OCI-LY1 (cell line): ENCODE measurements around the gene CORIN.
"Not testable (repeated sequence)": the region's sequence is repeated elsewhere in the genome, so short reads cannot be mapped to it uniquely, and the experiment has no call there.

Experiments used
- EZH2 ChIP-seq: fragments of 200-600 bp; sonication (generic), shearing (Covaris generic); IDR thresholded peaks from 2 replicates; pipeline ENCODE4 v1.8.0; 2017; ENCODE audit warnings: borderline replicate concordance, mixed run types, mild to moderate bottlenecking, antibody characterized with exemption, low read length, moderate library complexity, mixed read lengths
- TF ChIP-seq, protein P1 (sequence below): fragments of 200-600 bp; sonication (generic), shearing (Covaris generic); IDR thresholded peaks from 2 replicates; pipeline ENCODE4 v1.5.1; 2017; ENCODE audit warnings: mild to moderate bottlenecking, antibody characterized with exemption, low read length, moderate library complexity, mixed read lengths

DNA sequence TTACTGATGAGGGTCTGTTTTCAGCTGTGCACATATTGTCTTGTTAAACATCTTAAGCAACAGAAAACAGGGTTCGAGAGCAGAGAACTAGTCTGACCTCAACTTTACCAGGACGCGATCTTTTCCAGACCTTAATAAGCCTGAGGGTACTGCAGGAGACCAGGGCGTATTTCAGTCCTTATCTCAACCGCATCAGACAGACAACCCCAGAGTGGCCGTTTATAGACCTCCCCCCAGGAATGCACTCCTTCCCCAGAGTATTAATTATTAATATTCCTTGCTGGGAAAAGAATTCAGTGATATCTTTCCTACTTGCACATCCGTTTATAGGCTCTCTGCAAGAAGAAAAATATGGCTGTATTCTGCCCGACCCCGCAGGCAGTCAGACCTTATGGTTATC lies 84.6 kb downstream of the CORIN start:
- TF ChIP-seq, protein P1, sequence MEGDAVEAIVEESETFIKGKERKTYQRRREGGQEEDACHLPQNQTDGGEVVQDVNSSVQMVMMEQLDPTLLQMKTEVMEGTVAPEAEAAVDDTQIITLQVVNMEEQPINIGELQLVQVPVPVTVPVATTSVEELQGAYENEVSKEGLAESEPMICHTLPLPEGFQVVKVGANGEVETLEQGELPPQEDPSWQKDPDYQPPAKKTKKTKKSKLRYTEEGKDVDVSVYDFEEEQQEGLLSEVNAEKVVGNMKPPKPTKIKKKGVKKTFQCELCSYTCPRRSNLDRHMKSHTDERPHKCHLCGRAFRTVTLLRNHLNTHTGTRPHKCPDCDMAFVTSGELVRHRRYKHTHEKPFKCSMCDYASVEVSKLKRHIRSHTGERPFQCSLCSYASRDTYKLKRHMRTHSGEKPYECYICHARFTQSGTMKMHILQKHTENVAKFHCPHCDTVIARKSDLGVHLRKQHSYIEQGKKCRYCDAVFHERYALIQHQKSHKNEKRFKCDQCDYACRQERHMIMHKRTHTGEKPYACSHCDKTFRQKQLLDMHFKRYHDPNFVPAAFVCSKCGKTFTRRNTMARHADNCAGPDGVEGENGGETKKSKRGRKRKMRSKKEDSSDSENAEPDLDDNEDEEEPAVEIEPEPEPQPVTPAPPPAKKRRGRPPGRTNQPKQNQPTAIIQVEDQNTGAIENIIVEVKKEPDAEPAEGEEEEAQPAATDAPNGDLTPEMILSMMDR = not testable (repeated sequence)
- not testable (repeated sequence) for TF ChIP-seq EZH2
